ENCODE data around the gene UNKL. TPM values are rescaled to one million over a fixed set of nuclear protein-coding genes. Genes with fewer than 3 reads are reported as not detected.

The UNKL gene
- total and polyA plus RNA-seq, 8 donors = 4.8 to 75.0 (median 28.2) TPM

- H3K4me1 ChIP-seq = peaks cover 38 to 47% (median 41%) of the 10 kb centered on the region in 4 donors
- 35 to 78% (median 37%) methylated on average over 1 to 9 of the region's 9 CpGs for WGBS, 5 donors
- intact Hi-C loops (cut with DNase I; ENCODE audit: low total_unique reads) = no loop called here
- peaks cover 0 to 8% (median 6%) of the 10 kb centered on the region in 4 donors for H3K9me3 ChIP-seq
- H3K36me3 ChIP-seq = no peaks in the 10 kb centered on the region
- peaks cover 13 to 91% (median 53%) of the 10 kb centered on the region in 3 donors for H3K27me3 ChIP-seq
- TF ChIP-seq POLR2A (IDR thresholded peaks at IDR 0.05) = no peak
- no peak for TF ChIP-seq POLR2AphosphoS5 (IDR thresholded peaks at IDR 0.05)
- TF ChIP-seq CTCF (IDR thresholded peaks at IDR 0.05) = no peak
- TF ChIP-seq EP300 (IDR thresholded peaks at IDR 0.05) = no peak
- DNase-seq = no peak
- H3K4me3 ChIP-seq = peak overlapping the region in 1 of 4 donors; percentile 56
- H3K27ac ChIP-seq = no peak overlapping the region
Observed at GRCh38 chr16:1334739-1335138, 79.8 kb downstream of the UNKL start.

- intact Hi-C loops (cut with DNase I; ENCODE audit: low total_unique reads) = no loop called here
- no peak for TF ChIP-seq CTCF (IDR thresholded peaks at IDR 0.05)
- TF ChIP-seq POLR2AphosphoS5 (IDR thresholded peaks at IDR 0.05) = no peak
- TF ChIP-seq EP300 (IDR thresholded peaks at IDR 0.05) = no peak
- no peak for TF ChIP-seq POLR2A (IDR thresholded peaks at IDR 0.05)
- Histone ChIP-seq H3K4me3 (peak overlapping the region; percentile 38 to 56 (median 42)), H3K4me1 (peaks cover 38 to 47% (median 41%) of the 10 kb centered on the region in 4 donors), H3K27me3 (peaks cover 13 to 91% (median 53%) of the 10 kb centered on the region in 3 donors), H3K36me3 (no peaks in the 10 kb centered on the region), H3K27ac (peak overlapping the region in 1 of 5 donors; percentile 2), H3K9me3 (peaks cover 0 to 8% (median 6%) of the 10 kb centered on the region in 4 donors)
- WGBS, 5 donors = 1 to 3% (median 2%) methylated on average over 21 to 77 of the region's 78 CpGs
- peak in 1 of 2 donors; percentile 44 for DNase-seq
Observed at GRCh38 chr16:1333854-1334700, 80.4 kb downstream of the UNKL start.

DNA sequence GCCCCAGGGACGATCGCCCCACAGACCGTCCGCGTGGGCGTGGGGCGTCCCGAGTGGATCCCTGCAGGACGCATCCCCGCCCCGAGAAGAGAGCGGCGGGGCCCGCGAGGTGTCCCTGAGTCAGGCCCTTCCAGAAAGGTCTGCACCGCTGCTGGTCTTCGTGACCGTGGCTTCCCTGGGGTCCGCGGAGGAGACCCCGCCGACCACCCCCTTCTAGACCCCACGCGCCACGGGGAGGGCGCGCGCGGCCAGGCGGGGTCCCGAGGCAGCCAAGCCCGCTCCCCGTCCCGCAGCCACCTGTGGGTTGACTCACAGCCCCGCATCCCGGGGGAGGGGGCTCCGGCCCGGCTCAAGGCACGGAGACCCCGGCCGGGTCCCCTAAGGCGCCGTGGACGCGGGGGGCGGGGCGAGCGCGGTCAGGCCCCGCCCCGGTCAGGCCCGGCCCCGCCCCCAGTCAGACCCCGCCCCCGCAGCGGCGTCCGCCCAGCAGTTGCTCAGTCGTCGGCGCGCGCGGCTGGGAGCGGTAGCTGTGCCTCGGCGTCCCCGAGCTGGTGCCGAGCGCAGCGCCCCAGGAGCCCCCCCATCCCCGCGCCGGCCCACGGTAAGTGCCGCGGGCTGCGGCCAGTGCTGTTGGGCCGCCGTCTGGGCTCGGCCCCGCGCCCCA, 81.2 kb downstream of the UNKL start, which contains the start of gene BAIAP3:
Gene BAIAP3 (plus strand): TSS at position 497 of the 664 bp plus-strand sequence. CDS start 4,905 bp downstream, outside the sequence.
- Histone ChIP-seq H3K27me3 (peaks cover 13 to 85% (median 53%) of the 10 kb centered on the region in 3 donors), H3K36me3 (no peaks in the 10 kb centered on the region), H3K4me3 (peak within 1 kb of the TSS; percentile 38 to 56 (median 42)), H3K27ac (peak within 1 kb of the TSS in 2 of 5 donors; percentile 2 to 60), H3K4me1 (peaks cover 38 to 43% (median 40%) of the 10 kb centered on the region in 4 donors), H3K9me3 (peaks cover 0 to 8% (median 6%) of the 10 kb centered on the region in 4 donors)
- DNase-seq = peak; percentile 59 to 74
- WGBS, 5 donors = 4 to 5% (median 5%) methylated on average over 19 to 83 of the region's 83 CpGs; no CpG with 5 or more reads in 1 of the 5 donors
- intact Hi-C loops (cut with DNase I; ENCODE audit: low total_unique reads) = no loop called here
- no peak for TF ChIP-seq POLR2A (IDR thresholded peaks at IDR 0.05)
- TF ChIP-seq POLR2AphosphoS5 (IDR thresholded peaks at IDR 0.05) = no peak

- peaks cover 13 to 79% (median 53%) of the 10 kb centered on the region in 3 donors for H3K27me3 ChIP-seq
- WGBS, 5 donors = 10 to 13% (median 11%) methylated on average over 23 to 26 of the region's 26 CpGs
- H3K9me3 ChIP-seq = peaks cover 0 to 8% (median 6%) of the 10 kb centered on the region in 4 donors
- H3K27ac ChIP-seq = peak overlapping the region in 1 of 5 donors; percentile 60
- TF ChIP-seq POLR2A (IDR thresholded peaks at IDR 0.05) (no peak), CTCF (IDR thresholded peaks at IDR 0.05) (no peak), EP300 (IDR thresholded peaks at IDR 0.05) (no peak), POLR2AphosphoS5 (IDR thresholded peaks at IDR 0.05) (no peak)
- H3K4me3 ChIP-seq = peak overlapping the region; percentile 38 to 56 (median 42)
- peaks cover 0 to 6% (median 0%) of the 10 kb centered on the region in 4 donors for H3K36me3 ChIP-seq
- intact Hi-C loops (cut with DNase I; ENCODE audit: low total_unique reads) = no loop called here
- peaks cover 34 to 42% (median 37%) of the 10 kb centered on the region in 4 donors for H3K4me1 ChIP-seq
- no peak for DNase-seq
Observed at GRCh38 chr16:1332618-1333148, 81.8 kb downstream of the UNKL start.
